ENCODE measurements around the gene AASDH.

AASDH gene, protein sequence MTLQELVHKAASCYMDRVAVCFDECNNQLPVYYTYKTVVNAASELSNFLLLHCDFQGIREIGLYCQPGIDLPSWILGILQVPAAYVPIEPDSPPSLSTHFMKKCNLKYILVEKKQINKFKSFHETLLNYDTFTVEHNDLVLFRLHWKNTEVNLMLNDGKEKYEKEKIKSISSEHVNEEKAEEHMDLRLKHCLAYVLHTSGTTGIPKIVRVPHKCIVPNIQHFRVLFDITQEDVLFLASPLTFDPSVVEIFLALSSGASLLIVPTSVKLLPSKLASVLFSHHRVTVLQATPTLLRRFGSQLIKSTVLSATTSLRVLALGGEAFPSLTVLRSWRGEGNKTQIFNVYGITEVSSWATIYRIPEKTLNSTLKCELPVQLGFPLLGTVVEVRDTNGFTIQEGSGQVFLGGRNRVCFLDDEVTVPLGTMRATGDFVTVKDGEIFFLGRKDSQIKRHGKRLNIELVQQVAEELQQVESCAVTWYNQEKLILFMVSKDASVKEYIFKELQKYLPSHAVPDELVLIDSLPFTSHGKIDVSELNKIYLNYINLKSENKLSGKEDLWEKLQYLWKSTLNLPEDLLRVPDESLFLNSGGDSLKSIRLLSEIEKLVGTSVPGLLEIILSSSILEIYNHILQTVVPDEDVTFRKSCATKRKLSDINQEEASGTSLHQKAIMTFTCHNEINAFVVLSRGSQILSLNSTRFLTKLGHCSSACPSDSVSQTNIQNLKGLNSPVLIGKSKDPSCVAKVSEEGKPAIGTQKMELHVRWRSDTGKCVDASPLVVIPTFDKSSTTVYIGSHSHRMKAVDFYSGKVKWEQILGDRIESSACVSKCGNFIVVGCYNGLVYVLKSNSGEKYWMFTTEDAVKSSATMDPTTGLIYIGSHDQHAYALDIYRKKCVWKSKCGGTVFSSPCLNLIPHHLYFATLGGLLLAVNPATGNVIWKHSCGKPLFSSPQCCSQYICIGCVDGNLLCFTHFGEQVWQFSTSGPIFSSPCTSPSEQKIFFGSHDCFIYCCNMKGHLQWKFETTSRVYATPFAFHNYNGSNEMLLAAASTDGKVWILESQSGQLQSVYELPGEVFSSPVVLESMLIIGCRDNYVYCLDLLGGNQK

DNA sequence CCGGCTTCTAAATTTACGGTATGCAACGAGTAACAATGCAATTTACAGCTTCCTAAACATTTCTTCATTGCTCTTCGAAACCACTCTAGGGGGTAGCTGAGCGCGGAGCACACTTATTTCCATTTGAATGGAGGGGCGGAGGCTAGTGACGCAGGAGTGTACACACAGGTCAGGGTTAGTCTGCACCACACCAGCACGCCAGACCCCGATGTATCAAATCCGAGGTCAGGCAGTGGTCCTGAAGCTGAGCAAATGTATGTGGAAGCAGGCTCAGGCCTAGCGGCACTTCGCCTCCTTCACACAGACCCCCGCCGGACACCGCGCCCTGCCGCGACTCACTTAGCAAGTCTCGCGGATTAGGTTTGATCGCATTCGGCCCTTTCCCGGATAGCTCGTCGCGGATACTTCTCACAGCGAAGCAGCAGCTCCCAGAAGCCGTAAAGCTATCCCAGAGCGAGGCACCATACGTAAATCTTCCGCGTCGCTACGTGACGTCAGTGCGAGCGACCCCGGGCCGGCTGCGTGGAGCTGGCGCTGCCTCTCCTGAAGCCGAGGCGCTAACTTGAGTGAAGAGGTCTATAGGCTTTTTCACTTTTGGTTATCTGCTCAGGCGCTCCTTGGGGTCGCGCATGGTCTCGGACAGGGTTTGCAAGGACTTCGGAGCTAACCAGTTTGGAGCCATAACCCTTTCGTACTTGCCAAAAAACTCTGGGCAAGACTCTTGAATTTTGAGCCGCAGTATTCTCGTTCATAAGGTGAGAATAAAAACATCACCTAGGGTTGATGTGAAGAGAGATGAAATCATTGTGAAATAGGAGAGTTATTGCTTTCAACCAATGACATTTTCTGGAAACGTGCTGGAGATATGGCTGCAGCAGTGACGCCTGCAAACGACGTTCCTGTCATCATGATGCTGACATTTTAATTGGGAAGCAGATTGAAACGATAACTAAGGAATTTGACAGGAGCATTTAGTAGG, at the start of gene AASDH:
TSS of gene AASDH (minus strand) at position 469 of the 979 bp plus-strand sequence. CDS start 3,192 bp downstream, outside the sequence.
- TF ChIP-seq ZFX (IDR thresholded peaks at IDR 0.05; ENCODE audit: borderline replicate concordance), result no peak
- H3K27ac ChIP-seq, result peak within 1 kb of the TSS; percentile 96

DNA sequence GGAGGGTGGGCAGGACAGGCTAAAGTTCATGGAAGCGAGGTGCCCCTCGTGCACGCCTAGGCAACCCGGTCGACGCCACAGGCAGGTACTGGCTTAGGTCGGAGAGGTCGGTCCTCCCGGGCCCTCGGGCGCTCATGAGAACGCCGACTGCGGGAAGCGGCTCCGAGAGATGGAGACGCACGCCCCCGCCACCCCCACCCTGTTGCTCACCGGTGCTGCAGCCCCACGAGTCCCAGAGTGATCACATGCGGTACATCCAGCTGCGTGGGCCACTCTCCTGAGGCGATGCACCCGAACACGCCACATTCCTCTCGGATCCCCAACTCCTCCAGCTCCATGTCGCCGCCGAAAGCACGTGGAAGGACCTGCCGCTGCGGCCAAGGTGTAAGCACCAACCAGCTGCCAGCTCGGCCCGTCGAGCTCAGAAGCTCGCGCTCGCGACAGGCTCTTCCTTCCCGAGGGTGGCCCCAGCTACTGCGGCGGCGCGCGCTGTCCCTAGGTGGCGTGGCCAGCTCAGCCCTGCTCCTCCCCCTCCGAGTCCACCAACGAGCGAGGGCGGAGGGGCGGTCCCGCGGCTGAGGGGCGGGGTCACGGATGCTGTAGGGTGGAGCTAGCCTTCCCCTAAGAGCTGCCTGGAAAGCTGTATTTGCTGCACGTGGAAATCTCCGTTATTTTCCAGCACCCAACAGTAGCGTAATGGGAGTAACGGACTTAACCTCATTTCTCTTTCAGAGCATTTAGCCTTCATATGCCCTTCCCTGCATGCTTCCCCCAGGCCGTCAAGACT, 48.0 kb upstream of the AASDH start, which contains the start of gene PPAT:
TSS of gene PPAT (minus strand) at position 476 of the 787 bp plus-strand sequence. CDS start at position 338, 138 bp downstream.
- TF ChIP-seq, protein P1, sequence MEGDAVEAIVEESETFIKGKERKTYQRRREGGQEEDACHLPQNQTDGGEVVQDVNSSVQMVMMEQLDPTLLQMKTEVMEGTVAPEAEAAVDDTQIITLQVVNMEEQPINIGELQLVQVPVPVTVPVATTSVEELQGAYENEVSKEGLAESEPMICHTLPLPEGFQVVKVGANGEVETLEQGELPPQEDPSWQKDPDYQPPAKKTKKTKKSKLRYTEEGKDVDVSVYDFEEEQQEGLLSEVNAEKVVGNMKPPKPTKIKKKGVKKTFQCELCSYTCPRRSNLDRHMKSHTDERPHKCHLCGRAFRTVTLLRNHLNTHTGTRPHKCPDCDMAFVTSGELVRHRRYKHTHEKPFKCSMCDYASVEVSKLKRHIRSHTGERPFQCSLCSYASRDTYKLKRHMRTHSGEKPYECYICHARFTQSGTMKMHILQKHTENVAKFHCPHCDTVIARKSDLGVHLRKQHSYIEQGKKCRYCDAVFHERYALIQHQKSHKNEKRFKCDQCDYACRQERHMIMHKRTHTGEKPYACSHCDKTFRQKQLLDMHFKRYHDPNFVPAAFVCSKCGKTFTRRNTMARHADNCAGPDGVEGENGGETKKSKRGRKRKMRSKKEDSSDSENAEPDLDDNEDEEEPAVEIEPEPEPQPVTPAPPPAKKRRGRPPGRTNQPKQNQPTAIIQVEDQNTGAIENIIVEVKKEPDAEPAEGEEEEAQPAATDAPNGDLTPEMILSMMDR (IDR thresholded peaks at IDR 0.05), result no peak; the same call in 1 of the 2 replicates
- TF ChIP-seq ZFX (IDR thresholded peaks at IDR 0.05; ENCODE audit: borderline replicate concordance), result no peak
- H3K27ac ChIP-seq, result peak within 1 kb of the TSS; percentile 90

DNA sequence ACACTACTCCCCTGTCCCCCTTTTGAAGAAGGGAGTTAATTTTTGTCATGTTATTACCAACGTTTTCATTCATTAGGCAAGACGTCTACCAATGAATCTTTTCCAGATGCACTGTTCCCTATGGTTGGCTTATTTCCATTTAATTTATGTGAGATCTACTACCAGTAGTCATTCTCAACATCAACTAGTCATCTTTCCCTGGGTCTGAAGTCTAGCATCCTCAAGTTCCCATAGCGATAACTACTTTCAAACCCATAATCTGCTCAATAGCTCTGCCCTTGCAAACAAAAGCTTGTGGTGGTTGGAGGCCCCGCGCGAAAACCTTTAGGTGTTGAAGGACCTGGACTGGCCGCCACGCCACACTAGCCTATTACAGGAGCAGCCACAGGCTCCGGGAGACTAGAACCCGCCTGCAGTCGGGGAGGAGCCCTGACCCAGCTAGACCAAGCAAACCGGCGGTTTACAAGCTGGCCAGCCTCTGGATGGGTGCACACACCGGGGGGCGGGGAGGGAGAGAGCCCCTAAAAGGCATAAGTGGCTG, 47.4 kb upstream of the AASDH start:
- TF ChIP-seq ZFX (IDR thresholded peaks at IDR 0.05; ENCODE audit: borderline replicate concordance), result no peak
- TF ChIP-seq, protein P1 (IDR thresholded peaks at IDR 0.05), result no peak
- peak overlapping the region; percentile 90 for H3K27ac ChIP-seq

- TF ChIP-seq, protein P1 (IDR thresholded peaks at IDR 0.05), result no peak
- H3K27ac ChIP-seq, result no peak overlapping the region
Measured at GRCh38 chr4:56433280-56433679, 46.0 kb upstream of the AASDH start.

- H3K27ac ChIP-seq, result no peak overlapping the region
- TF ChIP-seq, protein P1 (IDR thresholded peaks at IDR 0.05), result no peak
- no peak for TF ChIP-seq ZFX (IDR thresholded peaks at IDR 0.05; ENCODE audit: borderline replicate concordance)
Measured at GRCh38 chr4:56430203-56430602, 42.9 kb upstream of the AASDH start.

DNA sequence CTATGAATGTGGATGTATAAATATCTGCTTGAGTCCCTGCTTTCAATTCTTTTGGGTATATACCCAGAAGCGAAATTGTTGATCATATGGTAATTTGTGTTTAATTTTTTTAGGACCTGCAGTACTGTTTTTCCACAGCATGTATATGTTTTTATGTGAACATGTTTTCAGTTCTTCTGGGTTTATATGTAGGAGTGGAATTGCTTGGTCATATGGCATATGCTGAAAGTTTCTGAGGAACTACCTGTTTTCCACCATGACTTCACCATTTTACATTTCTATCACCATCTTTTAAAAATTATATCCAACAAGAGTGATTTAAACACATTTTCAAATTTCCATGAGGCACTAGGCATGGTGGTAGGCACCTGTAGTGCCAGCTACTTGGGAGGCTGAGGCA, 39.9 kb upstream of the AASDH start:
- TF ChIP-seq ZFX (IDR thresholded peaks at IDR 0.05; ENCODE audit: borderline replicate concordance), result no peak
- TF ChIP-seq, protein P1 (IDR thresholded peaks at IDR 0.05), result no peak
- no peak overlapping the region for H3K27ac ChIP-seq

Data from 22Rv1 (cell line).